GM12878 (cell line): ENCODE data around the gene TKT.

Experiments used
- CTCF ChIP-seq, 3 experiments: IDR thresholded peaks in 2 of 3; conservative IDR thresholded peaks in 1 of 3; 2 replicates each; pipeline ENCODE4 v1.5.1; 2011; ENCODE audit warnings: low read depth in 3 of 3, low read length in 3 of 3, mild to moderate bottlenecking in 3 of 3, control low read depth in 2 of 3, moderate library complexity in 2 of 3, inconsistent platforms in 1 of 3, mixed read lengths in 1 of 3; ENCODE audit not compliant: control insufficient read depth in 2 of 3, insufficient read depth in 1 of 3; ENCODE audit errors: extremely low read depth in 1 of 3
- EZH2 ChIP-seq: IDR thresholded peaks from 2 replicates; pipeline ENCODE4 v1.6.1; 2012; ENCODE audit warnings: low read depth, mild to moderate bottlenecking, control low read depth, inconsistent platforms, low read length, borderline replicate concordance; ENCODE audit not compliant: control insufficient read depth
- FOXM1 ChIP-seq: IDR thresholded peaks from 2 replicates; pipeline ENCODE4 v1.6.1; 2012; ENCODE audit warnings: low read depth, mild to moderate bottlenecking, inconsistent platforms, low read length, moderate library complexity
- MTA2 ChIP-seq: fragments of 450-650 bp; IDR thresholded peaks from 2 replicates; pipeline ENCODE4 v1.6.1; 2016; ENCODE audit warnings: low read depth, mild to moderate bottlenecking, moderate library complexity
- MXI1 ChIP-seq: fragments of 150-350 bp; IDR thresholded peaks from 2 replicates; pipeline ENCODE4 v1.6.1; 2011; ENCODE audit warnings: low read depth, mild to moderate bottlenecking, inconsistent platforms, low read length, improper control_type of control experiment
- MYC ChIP-seq: IDR thresholded peaks from 2 replicates; pipeline ENCODE4 v1.6.1; 2011; ENCODE audit warnings: mild to moderate bottlenecking, low read length, moderate library complexity, inconsistent platforms; ENCODE audit not compliant: insufficient read depth, insufficient replicate concordance, insufficient read length, severe bottlenecking
- POLR2A ChIP-seq: IDR thresholded peaks from 2 replicates; pipeline ENCODE4 v1.6.1; 2011; ENCODE audit warnings: low read depth, mild to moderate bottlenecking, low read length
- RAD21 ChIP-seq: IDR thresholded peaks from 2 replicates; pipeline ENCODE4 v1.6.1; 2011; ENCODE audit warnings: mild to moderate bottlenecking, low read depth, low read length, moderate library complexity; ENCODE audit not compliant: insufficient read depth
- RB1 ChIP-seq: fragments of 450-650 bp; formaldehyde crosslinking; IDR thresholded peaks from 2 replicates; pipeline ENCODE4 v1.6.1; 2017; ENCODE audit warnings: mild to moderate bottlenecking, borderline replicate concordance
- SRF ChIP-seq, 2 experiments: IDR thresholded peaks; 2 replicates each; pipeline ENCODE4 v1.6.1; 2011; ENCODE audit warnings: low read depth in 2 of 2, low read length in 2 of 2, mild to moderate bottlenecking in 1 of 2, moderate library complexity in 1 of 2
- ZNF384 ChIP-seq: IDR thresholded peaks from 2 replicates; pipeline ENCODE4 v1.6.1; 2012; ENCODE audit warnings: low read depth, mild to moderate bottlenecking, low read length, improper control_type of control experiment, borderline replicate concordance
- ZZZ3 ChIP-seq: IDR thresholded peaks from 2 replicates; pipeline ENCODE4 v1.6.1; 2011; ENCODE audit warnings: low read depth; ENCODE audit not compliant: control insufficient read depth, insufficient read length
- TF ChIP-seq, protein P1 (sequence below): fragments of 450-650 bp; IDR thresholded peaks from 2 replicates; pipeline ENCODE4 v1.6.1; 2017; ENCODE audit warnings: mild to moderate bottlenecking, moderate library complexity

DNA sequence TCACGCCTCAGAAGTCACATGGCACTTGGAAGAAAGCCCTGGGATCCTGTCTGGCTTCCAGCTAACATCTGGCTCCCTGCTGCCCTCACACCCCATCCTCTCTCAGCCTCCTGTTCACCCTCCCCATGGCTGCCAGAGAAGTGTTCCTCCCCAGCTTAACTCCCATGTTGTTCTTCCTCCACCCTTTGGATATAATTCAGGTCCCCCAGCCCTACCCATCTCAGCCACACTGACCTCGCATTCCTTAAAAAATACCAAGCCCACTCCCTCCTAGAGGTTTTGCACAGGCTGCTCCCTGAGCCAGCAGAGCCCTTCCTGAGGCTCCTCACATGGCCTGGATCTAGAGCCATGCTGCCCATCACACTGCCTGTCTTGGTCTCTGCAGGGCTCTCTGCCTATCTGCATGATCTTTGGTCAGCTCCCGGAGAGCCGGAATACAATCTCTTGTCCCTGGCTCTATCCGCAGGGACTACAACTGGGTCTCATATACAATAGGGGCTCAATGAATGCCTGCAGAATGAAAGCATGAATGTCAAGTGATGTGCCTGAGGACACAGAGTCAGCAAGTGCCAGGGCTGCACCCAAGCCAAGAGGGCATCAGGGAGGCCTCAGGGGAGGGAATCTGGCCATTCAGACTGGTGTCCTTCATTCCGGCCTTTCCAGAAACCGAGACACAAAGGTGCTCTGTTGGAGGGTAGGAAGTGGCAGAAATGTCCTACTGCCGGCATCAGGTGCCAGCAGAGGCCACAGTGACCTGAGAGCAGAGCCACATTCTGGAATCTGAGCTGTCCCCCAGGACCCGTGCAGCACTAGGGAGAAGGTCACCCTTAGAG, 3.8 kb upstream of the TKT start:
- no peak for TF ChIP-seq CTCF (IDR thresholded peaks at IDR 0.05 in 2 of 3, conservative IDR thresholded peaks at IDR 0.05 in 1 of 3; ENCODE audit: control insufficient read depth in 2 of 3, extremely low read depth in 1 of 3, insufficient read depth in 1 of 3, low read depth in 3 of 3, low read length in 3 of 3)
- no peak for TF ChIP-seq MYC
- no peak for TF ChIP-seq FOXM1
- TF ChIP-seq POLR2A = no peak
- no peak for TF ChIP-seq ZNF384
- no peak for TF ChIP-seq ZZZ3
- no peak for TF ChIP-seq EZH2
- no peak for TF ChIP-seq RB1
- no peak for TF ChIP-seq RAD21
- no peak for TF ChIP-seq MTA2
- TF ChIP-seq, protein P1, sequence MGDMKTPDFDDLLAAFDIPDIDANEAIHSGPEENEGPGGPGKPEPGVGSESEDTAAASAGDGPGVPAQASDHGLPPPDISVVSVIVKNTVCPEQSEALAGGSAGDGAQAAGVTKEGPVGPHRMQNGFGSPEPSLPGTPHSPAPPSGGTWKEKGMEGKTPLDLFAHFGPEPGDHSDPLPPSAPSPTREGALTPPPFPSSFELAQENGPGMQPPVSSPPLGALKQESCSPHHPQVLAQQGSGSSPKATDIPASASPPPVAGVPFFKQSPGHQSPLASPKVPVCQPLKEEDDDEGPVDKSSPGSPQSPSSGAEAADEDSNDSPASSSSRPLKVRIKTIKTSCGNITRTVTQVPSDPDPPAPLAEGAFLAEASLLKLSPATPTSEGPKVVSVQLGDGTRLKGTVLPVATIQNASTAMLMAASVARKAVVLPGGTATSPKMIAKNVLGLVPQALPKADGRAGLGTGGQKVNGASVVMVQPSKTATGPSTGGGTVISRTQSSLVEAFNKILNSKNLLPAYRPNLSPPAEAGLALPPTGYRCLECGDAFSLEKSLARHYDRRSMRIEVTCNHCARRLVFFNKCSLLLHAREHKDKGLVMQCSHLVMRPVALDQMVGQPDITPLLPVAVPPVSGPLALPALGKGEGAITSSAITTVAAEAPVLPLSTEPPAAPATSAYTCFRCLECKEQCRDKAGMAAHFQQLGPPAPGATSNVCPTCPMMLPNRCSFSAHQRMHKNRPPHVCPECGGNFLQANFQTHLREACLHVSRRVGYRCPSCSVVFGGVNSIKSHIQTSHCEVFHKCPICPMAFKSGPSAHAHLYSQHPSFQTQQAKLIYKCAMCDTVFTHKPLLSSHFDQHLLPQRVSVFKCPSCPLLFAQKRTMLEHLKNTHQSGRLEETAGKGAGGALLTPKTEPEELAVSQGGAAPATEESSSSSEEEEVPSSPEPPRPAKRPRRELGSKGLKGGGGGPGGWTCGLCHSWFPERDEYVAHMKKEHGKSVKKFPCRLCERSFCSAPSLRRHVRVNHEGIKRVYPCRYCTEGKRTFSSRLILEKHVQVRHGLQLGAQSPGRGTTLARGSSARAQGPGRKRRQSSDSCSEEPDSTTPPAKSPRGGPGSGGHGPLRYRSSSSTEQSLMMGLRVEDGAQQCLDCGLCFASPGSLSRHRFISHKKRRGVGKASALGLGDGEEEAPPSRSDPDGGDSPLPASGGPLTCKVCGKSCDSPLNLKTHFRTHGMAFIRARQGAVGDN = no peak
- no peak for TF ChIP-seq MXI1
- no peak for TF ChIP-seq SRF (IDR thresholded peaks at IDR 0.05; ENCODE audit: low read depth in 2 of 2, low read length in 2 of 2)
